GM18861 (cell line): ENCODE results near the gene FH.

Experiments
- ATAC-seq: cut with Tn5 transposase; IDR thresholded peaks from one replicate; pipeline ENCODE4 v1.9.1; 2021; ENCODE audit not compliant: unreplicated experiment

The FH gene

DNA sequence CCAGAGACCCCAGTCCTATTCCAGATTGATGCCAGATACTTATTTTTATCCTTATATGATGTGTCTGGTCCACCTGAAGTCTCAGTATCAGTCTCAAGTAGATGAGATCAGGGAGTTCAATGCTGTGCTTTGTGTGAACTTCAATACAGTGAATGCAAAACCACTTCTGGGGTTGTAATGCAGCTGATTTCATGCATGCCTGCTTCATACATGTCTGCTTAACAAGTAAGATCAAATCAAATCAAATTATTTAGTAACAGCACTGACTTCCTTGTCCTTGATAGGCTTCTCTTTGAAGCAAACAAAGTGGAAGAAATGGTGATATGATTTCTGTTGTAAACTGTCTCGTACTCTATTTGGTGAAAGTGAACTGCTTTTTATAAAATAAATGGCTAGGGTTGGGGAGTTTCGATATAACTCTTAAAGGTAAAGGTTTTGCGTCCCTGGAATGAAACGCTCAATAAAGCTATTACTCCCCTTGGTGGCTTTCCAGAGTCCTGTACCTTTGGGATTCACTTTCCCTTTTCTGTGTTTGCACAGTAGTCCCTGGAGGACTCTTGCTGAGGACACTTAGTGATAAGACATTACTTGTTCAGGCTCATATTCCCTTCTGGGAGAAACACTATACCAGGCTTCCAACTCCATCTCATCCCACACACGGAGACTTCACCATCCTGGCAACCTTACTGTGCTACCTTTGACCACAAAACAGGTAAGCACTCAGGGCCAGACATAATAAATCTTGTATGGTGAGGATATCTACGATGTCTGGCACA, 59.3 kb downstream of the FH start:
- ATAC-seq, result no peak

DNA sequence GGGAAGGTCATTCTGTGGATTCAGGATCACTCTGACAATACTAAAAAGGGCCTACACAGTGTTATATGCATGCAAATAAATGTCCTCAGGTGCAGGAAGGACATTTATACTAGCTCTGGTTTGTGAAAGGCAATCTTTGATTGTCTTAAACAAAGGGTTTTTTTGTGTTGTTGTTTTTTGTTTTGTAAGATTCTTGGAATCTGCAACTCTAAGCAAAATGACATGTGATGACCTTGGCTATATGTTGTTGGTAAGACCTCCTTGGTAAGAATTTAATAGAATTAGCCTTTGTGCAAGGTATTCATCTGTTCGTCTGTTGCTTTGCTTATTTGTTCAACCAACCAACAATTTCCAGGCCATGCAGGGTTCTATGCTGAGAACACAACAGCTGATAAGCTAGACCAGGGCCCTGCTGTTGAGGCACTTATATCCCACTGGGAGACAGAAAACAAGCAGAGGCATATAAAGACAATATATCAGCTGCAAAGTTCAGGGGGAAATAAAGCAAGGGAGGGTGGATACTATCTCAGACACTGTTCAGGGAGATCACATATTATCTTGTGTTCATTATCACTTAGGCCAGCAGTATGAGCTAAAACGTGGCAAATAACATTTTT, 60.3 kb downstream of the FH start:
- no peak for ATAC-seq

GRCh38 chr1:241457421-241457820, 62.1 kb downstream of the FH start:
- no peak for ATAC-seq

GRCh38 chr1:241456743-241457142, 62.8 kb downstream of the FH start:
- ATAC-seq, result no peak

DNA sequence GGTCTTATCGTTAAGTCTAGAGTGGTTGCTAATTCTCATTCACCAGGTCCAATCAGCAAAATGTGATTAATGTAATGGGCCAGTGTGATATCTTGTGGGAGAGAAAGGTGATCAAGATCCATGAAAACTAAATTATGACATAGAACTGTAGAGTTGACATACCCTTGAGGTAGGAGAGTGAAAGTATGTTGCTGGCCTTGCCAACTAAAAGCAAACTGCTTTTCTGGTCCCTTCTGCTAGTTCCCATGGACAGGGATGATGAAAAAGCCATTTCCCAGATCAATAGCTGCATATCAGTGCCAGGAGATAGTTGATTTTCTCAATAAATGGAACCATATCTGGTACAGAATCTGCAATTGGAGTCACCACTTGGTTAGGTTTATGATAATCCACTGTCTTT, 65.8 kb downstream of the FH start:
- no peak for ATAC-seq

DNA sequence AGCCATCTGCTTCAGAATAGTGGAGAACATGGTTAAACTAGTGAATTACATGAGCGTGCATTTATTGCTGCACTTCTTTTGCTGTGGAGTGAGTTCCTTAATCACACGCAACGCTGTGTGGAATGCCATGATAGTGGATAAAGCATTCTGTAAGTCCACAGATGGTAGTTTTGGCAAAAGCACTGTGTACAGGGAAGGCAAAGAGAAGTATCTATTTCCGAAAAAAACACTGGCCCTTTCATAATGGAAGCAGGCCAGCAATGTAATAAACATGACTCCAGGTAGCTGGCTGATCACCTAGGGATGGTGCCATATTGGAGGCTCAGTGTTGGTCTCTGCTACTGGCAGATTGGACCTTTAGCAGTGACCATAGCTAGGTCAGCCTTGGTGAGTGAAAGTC, 67.6 kb downstream of the FH start:
- ATAC-seq, result no peak
